Measurements from ENCODE around the gene GPR137.

The GPR137 gene

DNA sequence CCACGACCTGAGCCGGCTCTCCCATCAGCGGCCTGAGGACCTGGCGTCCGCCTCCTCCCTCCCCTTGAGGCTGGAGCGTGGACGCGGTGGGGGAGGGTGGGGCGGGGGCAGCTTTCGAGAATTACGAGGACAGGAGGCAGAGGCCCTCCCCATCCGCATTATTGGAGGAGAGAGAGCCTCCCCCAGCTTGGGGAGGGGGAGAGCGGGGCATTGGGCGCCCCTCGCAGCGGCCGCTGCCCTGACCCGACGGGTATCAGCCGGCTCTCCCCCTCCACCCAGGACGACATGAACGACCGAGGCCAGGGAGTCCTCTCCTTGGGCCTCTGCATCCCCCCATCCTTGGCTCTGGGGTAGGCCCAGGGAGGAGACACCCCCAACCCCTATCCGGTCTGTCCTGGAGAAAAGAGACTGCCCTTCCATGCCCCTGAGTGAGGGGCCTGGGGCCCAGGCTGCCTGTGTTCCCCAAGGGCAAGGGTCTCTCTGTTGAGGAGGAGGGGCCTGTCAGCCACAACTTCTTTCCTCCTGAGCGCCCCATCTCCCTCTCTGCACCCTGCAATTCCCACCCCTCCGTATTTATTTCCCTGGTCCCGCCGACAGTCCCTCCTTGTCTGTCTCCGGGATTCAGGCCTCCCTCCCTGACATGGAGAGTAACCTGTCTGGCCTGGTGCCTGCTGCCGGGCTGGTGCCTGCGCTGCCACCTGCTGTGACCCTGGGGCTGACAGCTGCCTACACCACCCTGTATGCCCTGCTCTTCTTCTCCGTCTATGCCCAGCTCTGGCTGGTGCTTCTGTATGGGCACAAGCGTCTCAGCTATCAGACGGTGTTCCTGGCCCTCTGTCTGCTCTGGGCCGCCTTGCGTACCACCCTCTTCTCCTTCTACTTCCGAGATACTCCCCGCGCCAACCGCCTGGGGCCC, 495 bp downstream of the GPR137 start:
- DNase-seq (ENCODE audit: low read depth in 2 of 2), result no peak

DNA sequence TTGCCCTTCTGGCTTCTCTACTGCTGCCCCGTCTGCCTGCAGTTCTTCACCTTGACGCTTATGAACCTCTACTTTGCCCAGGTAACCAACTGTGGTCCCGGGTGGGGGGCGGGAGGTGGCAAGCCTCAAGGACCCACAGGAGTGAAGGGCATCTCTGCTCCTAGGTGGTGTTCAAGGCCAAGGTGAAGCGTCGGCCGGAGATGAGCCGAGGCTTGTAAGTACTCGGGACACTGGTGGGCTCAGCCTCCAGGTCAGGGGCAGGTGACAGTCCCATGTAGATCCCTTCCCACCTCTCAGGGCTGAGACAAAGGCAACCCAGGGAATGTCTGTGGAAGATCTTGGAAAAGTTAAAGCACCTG, 1.1 kb downstream of the GPR137 start:
- no peak for DNase-seq (ENCODE audit: low read depth in 2 of 2)

DNA sequence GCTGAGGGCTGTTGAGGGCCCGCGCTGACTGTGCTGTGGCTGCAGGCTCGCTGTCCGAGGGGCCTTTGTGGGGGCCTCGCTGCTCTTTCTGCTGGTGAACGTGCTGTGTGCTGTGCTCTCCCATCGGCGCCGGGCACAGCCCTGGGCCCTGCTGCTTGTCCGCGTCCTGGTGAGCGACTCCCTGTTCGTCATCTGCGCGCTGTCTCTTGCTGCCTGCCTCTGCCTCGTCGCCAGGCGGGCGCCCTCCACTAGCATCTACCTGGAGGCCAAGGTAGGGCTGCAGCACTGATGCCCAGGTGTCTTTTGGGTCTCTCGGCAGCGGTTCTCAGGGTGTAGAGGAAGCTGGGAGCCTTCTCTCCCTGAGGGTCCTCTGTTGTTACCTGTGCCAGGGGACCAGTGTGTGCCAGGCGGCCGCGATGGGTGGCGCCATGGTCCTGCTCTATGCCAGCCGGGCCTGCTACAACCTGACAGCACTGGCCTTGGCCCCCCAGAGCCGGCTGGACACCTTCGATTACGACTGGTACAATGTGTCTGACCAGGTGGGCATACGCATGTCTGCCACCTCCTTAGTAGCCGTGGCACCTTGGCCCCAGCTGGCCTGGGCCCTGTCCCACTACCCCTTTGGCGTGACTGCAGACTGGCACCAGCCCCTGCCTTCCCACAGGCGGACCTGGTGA, 2.2 kb downstream of the GPR137 start:
- no peak for DNase-seq (ENCODE audit: low read depth in 2 of 2)

DNA sequence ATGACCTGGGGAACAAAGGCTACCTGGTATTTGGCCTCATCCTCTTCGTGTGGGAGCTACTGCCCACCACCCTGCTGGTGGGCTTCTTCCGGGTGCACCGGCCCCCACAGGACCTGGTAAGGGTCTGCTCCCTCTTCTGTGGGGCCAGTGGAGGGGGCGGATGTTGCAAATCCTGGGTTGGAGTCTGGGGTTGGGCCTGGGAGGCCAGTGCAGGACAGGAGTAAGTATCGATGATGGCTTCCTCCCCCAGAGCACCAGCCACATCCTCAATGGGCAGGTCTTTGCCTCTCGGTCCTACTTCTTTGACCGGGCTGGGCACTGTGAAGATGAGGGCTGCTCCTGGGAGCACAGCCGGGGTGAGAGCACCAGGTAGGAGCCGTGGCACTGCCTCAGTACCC, 2.7 kb downstream of the GPR137 start:
- DNase-seq (ENCODE audit: low read depth in 2 of 2), result no peak

DNA sequence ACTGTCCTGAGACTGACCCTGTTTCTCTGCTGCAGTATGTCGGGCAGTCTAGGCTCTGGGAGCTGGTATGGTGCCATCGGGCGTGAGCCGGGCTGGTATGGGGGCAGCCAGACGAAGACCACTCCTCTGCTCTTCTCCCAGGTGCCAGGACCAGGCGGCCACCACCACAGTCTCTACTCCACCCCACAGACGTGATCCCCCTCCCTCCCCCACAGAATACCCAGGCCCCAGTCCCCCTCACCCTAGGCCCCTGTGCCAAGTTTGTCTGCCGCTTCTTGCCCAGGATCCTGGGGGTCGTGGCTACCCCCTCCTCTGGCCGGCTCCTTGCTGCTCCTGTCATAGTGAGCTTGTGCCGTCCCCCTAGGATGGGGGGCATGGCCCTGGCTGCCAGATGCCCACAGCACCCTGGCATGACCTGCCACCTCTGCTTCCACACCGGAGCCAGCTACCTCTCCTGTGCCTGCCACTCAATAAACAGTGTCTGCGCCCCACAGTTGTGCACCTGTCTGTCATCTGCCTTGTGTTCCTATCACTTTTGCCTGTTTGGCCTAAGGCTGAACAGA, 3.4 kb downstream of the GPR137 start:
- DNase-seq (ENCODE audit: low read depth in 2 of 2), result no peak

DNA sequence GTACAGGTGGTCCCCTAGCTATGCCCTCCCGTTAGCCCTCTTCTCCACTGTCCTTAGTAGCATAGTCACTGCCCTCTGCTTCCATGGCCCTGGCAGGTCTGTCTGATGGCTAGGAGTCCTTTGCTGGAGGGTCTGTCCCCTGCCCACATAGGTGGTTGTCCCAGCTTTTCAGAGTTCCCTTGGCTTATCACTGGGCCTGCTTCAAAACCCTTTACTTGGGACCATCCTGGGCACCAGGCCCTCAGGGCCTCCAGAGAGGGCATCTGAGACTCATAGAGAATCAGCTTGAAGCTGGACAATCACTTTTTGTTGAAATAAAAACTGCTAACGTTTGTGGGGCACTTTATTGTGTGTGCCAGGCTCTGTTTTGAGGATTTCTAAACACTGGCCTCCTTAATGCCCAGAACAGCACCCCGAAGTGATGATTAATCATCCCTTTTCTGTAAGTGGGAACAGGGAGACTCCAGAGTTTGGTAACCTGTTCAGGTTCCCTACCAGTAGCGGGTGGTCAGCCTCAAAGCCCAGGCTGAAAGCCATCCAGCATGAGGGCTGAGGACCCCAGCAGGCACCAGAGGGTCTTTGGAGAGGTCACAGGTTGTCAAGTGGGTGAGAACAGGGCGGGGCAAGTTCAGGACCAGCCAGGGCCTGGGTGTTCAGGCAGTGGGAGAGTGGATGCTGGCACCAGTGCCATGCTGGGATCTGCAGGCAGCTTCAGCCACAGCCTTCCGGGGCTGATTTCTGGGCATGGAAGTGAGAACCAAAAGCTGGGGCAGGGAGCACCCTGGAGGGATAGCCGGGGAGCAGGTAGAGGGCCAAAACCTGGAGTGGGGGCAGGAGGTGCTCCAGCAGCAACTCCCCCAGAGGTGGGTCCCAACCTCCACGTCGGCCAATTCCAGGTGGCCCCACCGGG, 5.0 kb downstream of the GPR137 start:
- DNase-seq (ENCODE audit: low read depth in 2 of 2), result no peak

DNA sequence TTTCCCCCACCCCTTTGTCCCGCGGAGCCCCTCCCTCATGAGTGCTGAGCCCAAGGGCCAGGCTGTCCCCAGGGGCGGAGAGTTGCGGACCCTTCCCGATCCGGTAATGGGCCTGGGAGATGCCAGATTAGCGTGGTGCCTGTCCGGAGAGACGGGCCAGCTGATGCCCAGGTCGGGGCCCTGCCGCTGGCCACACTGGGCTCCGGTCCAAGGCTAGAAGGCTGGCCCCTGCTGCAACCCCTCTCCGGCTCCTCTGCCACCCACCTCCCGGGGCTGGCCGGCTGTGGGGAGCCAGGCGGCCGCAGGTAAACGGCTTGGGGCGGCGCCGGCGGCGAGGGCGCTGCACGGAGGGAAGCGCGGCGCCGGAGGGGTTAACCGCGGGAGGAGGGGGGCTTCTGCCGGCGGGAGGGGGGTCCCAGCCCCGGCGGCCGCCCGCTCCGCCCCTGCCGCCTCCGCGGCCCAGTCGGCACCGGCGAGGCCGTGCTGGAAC, 5.7 kb downstream of the GPR137 start, which contains the start of gene KCNK4:
KCNK4 (plus strand) TSS at position 41 of the 490 bp plus-strand sequence. CDS start 1,717 bp downstream, outside the sequence.
- no peak for DNase-seq (ENCODE audit: low read depth in 2 of 2)

DNA sequence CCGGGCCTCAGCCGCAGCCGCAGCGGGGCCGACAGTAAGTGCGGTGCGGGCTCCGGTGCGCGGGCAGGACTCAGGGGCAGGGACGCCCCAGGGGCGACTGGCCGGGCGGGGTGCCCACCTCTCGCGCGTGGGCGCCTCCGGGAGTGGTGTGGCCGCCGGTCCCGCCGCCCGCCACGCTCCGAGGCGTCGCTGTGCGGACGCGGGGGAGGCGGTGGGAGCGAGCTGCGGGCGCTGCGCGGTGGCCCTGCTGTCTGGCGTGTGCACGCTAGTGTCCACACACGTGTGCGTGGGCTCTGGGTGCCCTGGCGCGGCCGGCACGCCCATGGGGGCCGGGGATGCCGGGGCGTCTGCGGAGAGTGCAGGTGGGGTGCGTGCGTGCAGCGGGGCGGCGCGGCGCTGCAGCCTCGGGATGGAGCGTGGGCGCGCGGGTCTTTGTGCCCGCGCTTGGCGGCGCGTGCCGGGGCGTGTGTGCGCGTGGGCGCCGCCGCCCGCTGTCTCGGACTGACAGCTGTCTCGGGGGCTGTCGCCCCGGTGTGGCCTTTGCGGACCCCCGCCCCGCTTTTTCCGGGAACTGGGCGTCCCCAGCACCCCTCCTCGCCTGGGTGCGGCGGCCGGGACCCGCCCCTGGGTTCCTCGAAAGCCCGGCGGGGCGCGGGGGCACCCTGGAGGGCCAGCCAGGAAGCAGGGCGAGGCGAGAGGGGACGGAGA, 6.3 kb downstream of the GPR137 start:
- no peak for DNase-seq (ENCODE audit: low read depth in 2 of 2)

DNA sequence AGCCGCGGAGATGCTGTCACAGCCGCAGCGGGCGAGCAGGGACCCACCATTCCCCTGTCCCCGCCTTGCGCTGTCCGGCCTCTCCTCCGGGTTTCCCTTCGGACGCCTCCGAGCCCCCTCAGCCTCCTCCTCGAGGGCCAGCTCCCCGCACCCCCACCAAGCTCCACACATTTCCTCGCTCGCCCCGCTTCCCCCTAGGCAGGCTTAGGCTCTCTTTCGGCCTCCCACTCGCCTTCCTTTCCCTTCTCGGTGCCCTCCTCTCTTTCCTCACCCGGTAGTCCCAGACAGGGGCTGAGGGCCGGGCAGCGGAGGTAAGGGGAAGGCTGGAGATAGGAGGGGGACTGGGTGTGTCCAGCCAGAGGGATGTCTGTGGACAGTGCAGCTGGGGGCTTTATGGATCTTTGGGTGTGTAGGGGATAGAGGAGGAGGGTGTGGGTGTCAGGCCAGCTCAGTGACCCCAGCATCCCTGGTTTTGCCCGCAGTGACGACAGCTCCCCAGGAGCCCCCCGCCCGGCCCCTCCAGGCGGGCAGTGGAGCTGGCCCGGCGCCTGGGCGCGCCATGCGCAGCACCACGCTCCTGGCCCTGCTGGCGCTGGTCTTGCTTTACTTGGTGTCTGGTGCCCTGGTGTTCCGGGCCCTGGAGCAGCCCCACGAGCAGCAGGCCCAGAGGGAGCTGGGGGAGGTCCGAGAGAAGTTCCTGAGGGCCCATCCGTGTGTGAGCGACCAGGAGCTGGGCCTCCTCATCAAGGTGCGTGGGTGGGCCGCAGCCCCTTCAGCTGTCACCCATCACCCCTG, 7.0 kb downstream of the GPR137 start:
- no peak for DNase-seq (ENCODE audit: low read depth in 2 of 2)

DNA sequence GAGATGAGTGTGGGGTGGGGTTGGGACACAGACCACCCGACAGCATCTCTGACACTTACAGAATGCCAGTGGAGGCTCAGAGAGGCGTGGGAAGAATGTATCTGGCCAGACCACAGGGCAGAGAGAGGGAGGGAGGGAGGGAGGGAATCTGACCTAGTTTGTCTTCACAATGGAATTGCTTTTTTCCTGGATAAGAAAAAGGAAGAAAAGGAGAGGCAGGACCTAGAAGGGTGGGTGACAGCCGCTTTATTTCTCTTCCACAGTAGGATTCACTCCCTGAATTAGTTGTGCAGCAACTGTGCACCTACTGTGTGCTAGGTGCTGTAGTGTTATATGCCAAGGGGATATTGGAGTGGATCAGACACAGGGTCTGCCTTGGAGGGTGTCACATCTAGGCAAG, 9.1 kb downstream of the GPR137 start:
- DNase-seq (ENCODE audit: low read depth in 2 of 2), result no peak

DNA sequence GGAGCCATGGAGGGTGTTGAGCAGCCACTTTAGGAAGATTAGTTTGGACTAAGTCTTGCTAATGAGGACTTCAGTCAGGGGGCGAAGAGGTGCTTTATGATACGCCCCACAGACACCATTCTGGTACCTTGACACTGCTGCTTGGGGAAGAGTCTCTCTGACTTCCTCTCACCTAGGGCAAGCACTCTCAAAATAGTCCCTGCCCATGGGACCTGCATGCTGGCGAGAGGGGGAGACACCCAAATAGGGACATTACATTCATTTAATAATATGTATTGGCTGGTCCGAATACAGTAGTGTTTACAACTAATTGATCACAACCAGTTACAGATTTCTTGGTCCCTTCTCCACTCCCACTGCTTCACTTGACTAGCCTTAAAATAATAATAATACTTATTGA, 10.1 kb downstream of the GPR137 start:
- DNase-seq (ENCODE audit: low read depth in 2 of 2), result no peak

DNA sequence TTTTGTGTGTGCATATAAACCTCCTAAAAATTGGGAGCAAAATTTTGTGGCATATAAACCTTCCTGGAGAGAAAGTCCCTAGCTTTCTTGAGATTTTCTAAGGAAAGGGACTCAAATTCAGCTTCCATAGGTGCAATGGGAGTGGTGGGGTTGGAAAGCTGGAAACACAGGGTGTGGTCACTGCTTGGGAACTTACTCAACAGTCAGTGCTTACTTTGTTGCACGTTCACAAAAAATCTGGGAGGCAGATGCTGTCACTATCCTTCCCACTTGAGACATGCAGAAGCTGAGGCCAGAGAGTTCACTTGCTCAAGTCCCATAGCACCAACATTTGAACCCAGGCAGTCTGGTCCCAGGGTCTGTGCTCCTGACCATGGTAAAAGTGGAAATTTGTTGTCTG, 10.6 kb downstream of the GPR137 start:
- DNase-seq (ENCODE audit: low read depth in 2 of 2), result no peak

DNA sequence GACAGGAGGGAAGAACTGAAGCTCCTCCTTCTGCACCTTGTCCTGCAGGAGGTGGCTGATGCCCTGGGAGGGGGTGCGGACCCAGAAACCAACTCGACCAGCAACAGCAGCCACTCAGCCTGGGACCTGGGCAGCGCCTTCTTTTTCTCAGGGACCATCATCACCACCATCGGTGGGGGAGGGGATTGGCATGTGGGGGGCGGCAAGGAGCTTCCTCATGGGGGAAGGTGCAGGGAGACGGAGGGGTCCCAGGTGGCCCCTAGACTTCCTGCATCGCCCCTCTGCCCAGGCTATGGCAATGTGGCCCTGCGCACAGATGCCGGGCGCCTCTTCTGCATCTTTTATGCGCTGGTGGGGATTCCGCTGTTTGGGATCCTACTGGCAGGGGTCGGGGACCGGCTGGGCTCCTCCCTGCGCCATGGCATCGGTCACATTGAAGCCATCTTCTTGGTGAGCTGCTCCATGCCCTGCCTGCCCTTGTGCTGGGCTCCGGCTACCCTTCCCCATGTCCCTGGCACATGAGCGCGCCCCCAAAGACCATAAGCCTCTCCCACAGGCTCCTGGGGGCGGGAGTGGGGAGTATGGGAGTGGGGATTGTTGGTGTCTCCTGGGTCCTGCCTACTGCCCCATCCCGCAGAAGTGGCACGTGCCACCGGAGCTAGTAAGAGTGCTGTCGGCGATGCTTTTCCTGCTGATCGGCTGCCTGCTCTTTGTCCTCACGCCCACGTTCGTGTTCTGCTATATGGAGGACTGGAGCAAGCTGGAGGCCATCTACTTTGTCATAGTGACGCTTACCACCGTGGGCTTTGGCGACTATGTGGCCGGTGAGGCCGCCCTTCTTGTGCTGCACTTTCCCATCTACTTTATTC, 11.4 kb downstream of the GPR137 start:
- DNase-seq (ENCODE audit: low read depth in 2 of 2), result no peak

DNA sequence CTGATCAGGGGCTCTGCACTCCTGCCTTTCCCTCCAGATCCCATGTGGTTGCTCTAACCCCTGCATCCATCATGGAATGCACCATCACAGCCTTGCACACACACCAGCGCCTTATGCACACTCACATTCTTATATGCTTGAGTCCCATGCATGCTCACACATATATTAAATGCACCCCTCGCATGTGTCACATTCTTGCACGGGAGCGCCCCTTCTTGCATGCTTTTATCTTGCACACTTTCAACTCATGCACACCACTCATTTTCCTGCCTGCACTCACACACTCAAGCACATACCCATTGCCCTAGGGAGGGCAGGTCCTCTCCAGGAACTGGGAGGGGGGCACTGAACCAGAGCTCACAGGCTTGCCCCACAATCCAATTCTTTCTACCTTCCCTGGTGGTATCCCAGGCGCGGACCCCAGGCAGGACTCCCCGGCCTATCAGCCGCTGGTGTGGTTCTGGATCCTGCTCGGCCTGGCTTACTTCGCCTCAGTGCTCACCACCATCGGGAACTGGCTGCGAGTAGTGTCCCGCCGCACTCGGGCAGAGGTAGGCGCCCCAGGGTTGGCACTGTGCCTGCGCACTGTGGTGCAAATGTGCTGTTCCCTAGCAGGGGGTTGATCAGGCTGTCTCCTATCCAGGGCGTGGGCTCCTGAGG, 12.2 kb downstream of the GPR137 start:
- no peak for DNase-seq (ENCODE audit: low read depth in 2 of 2)

DNA sequence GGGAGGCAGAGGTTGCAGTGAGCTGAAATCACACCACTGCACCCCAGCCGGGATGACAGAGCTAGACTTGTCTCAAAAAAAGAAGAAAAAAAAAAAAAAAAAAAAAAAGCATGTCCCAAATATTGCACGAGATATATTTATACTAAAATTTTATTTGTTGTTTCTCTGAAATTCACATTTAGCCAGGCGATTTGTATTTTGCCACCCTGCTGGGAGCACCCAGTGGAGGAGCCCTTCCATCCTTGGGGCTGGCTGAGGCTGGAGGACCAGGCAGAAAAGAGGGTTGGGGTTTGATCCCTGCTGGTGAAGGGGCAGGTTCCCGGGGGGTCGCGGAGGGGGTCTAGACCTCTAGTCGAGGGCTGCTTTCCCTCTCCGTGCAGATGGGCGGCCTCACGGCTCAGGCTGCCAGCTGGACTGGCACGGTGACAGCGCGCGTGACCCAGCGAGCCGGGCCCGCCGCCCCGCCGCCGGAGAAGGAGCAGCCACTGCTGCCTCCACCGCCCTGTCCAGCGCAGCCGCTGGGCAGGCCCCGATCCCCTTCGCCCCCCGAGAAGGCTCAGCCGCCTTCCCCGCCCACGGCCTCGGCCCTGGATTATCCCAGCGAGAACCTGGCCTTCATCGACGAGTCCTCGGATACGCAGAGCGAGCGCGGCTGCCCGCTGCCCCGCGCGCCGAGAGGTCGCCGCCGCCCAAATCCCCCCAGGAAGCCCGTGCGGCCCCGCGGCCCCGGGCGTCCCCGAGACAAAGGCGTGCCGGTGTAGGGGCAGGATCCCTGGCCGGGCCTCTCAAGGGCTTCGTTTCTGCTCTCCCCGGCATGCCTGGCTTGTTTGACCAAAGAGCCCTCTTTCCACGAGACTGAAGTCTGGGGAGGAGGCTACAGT, 13.6 kb downstream of the GPR137 start:
- no peak for DNase-seq (ENCODE audit: low read depth in 2 of 2)

DNA sequence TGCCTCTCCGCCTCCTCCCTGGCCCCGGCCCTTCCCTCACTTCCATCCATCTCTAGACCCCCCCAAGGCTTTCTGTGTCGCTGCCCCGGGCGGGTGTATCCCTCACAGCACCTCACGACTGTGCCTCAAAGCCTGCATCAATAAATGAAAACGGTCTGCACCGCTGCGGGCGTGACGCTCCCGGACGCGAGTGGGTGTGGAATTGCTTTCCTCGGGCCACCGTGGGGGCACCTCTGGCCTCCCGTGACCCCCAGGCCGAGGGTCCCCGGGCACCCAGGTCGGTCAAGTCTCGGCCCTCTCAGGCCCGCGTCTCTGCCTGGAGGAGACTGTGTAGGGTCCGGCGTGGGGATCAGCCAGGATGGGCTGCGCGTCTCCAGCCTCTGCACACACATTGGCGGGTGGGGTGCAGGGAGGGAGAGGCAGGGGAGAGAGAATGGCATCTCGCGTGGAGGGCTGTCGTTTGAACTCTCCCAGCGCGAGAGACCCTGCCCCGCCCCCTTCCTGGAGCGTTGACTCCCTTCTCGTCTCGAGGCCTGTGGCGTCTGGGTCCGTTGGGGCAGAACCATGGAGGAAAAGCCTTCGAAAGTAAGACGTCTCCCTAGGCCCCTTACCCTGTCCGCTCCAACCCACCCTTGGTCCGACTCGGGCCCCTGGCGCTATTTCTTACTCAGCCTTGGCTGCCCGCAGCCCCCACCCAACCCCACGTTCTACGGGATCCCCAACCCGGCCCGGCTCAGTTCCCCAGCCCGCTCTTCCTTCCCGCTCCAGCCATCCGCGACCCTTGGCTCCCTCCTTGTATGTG, 14.4 kb downstream of the GPR137 start, which contains the start of gene CATSPERZ:
CATSPERZ (plus strand) TSS at position 512 of the 802 bp plus-strand sequence; CDS start at position 565, 53 bp downstream.
- no peak for DNase-seq (ENCODE audit: low read depth in 2 of 2)
